Endothelial cell of umbilical vein (primary cell): Measurements from ENCODE around the gene ZMYM3. TPM values are rescaled to one million over a fixed set of nuclear protein-coding genes. Genes with fewer than 3 reads are reported as not detected.

Experiments
- BruUV-seq: library from RNA; stranded (reverse); fragments of 400-500 nt; replicated peaks from 2 replicates; lab custom pipeline; 2021; lab: Mats Ljungman, UMichigan
- CTCF ChIA-PET: fragments of 300-600, 350-600 bp; sonication (Branson Sonifier 250); formaldehyde crosslinking; loops from one replicate; lab custom pipeline; 2021; ENCODE audit warnings: antibody characterized with exemption, inconsistent platforms; lab: Charles Lee
- POLR2A ChIA-PET: fragments of 300-600, 350-600 bp; sonication (Branson Sonifier 250); formaldehyde crosslinking; loops from one replicate; lab custom pipeline; 2021; ENCODE audit warnings: antibody characterized with exemption, inconsistent platforms; lab: Charles Lee
- DNase-seq: peaks from one replicate; pipeline ENCODE4 v3.0.0-alpha.2; 2011; ENCODE audit warnings: low read depth, low spot score
- FAIRE-seq: peaks from 2 replicates; lab custom pipeline; 2011; peaks lifted over from hg19 to GRCh38; lab: Jason Lieb, UNC
- H2AFZ ChIP-seq: 2 replicates; pipeline ENCODE4 v1.6.0; 2012; ENCODE audit warnings: low read depth, low read length, control low read depth, inconsistent platforms
- H3K27ac ChIP-seq: 2 replicates; pipeline ENCODE4 v1.5.1; 2011; ENCODE audit warnings: low read depth, mild to moderate bottlenecking, control low read depth, low read length, moderate library complexity; ENCODE audit not compliant: insufficient read depth
- H3K27me3 ChIP-seq, 2 experiments: 2 replicates each; pipeline versions ENCODE4 v1.6.0 to v1.6.1; 2011; ENCODE audit warnings: low read length in 2 of 2, mixed read lengths in 1 of 2; ENCODE audit not compliant: control insufficient read depth in 2 of 2, insufficient read depth in 2 of 2
- H3K36me3 ChIP-seq, 2 experiments: 2 replicates in 1 of 2; 3 replicates in 1 of 2; pipeline ENCODE4 v1.5.1; 2011; ENCODE audit warnings: low read length in 2 of 2, mild to moderate bottlenecking in 1 of 2, moderate library complexity in 1 of 2; ENCODE audit not compliant: control insufficient read depth in 2 of 2, insufficient read depth in 2 of 2; ENCODE audit errors: extremely low read depth in 1 of 2
- H3K4me1 ChIP-seq: 3 replicates; pipeline ENCODE4 v1.5.1; 2011; ENCODE audit warnings: mild to moderate bottlenecking, low read length; ENCODE audit not compliant: control insufficient read depth, insufficient read depth; ENCODE audit errors: extremely low read depth
- H3K4me2 ChIP-seq: 2 replicates; pipeline ENCODE4 v1.6.1; 2011; ENCODE audit warnings: low read length, control low read depth, mixed read lengths; ENCODE audit not compliant: insufficient read depth
- H3K4me3 ChIP-seq, 3 experiments: fragments of 200-600 bp in 1 of 3; sonication (generic), shearing (Covaris generic) in 1 of 3; replicated peaks in 1 of 3; 2 replicates each; pipeline ENCODE4 v1.5.1; 2011 to 2016; ENCODE audit warnings: control low read depth in 3 of 3, low read length in 3 of 3, mild to moderate bottlenecking in 2 of 3, inconsistent platforms in 1 of 3, low read depth in 1 of 3, moderate library complexity in 1 of 3; ENCODE audit not compliant: insufficient read depth in 1 of 3
- H3K79me2 ChIP-seq: 2 replicates; pipeline ENCODE4 v1.6.0; 2012; ENCODE audit warnings: low read length, inconsistent platforms; ENCODE audit not compliant: control insufficient read depth, insufficient read depth
- H3K9ac ChIP-seq: replicated peaks from 2 replicates; pipeline ENCODE3; 2011; ENCODE audit warnings: low read length, control low read depth; ENCODE audit not compliant: insufficient read depth; ENCODE audit errors: extremely low read depth
- H3K9me1 ChIP-seq: replicated peaks from 3 replicates; pipeline ENCODE4 v1.6.0; 2011; ENCODE audit warnings: mild to moderate bottlenecking, low read length; ENCODE audit not compliant: control insufficient read depth, insufficient read depth; ENCODE audit errors: extremely low read depth
- H3K9me3 ChIP-seq: replicated peaks from 2 replicates; pipeline ENCODE4 v1.5.1; 2012; ENCODE audit warnings: low read length, inconsistent platforms; ENCODE audit not compliant: control insufficient read depth, insufficient read depth
- H4K20me1 ChIP-seq: replicated peaks from 2 replicates; pipeline ENCODE3; 2011; ENCODE audit warnings: mild to moderate bottlenecking, low read length; ENCODE audit not compliant: control insufficient read depth, insufficient read depth; ENCODE audit errors: extremely low read depth
- FOS ChIP-seq: IDR thresholded peaks from 2 replicates; pipeline ENCODE4 v1.6.1; 2011; ENCODE audit warnings: mild to moderate bottlenecking, low read length, moderate library complexity, borderline replicate concordance; ENCODE audit not compliant: insufficient read depth
- GATA2 ChIP-seq: IDR thresholded peaks from 2 replicates; pipeline ENCODE4 v1.7.0; 2011; ENCODE audit warnings: low read depth, mild to moderate bottlenecking, moderate library complexity, mixed read lengths, low read length; ENCODE audit not compliant: insufficient read length, insufficient read depth
- MYC ChIP-seq: IDR thresholded peaks from one replicate; pipeline ENCODE4 v1.6.1; 2011; ENCODE audit warnings: mild to moderate bottlenecking, low read depth, low read length
- POLR2A ChIP-seq: IDR thresholded peaks from 2 replicates; pipeline ENCODE4 v1.6.1; 2012; ENCODE audit warnings: low read depth, mild to moderate bottlenecking, control low read depth, low read length
- dilution Hi-C: fragments of 300-500 bp; cut with MboI; formaldehyde crosslinking; loops from one replicate; pipeline ENCODE4 v1.15.0; 2019; ENCODE audit warnings: low sequenced_read_pairs; ENCODE audit not compliant: extremely low pct_ligation_motif_present
- intact Hi-C: fragments of 100-400 bp; cut with micrococcal nuclease; formaldehyde crosslinking; loops from one replicate; pipeline ENCODE4 v1.10.0; 2022
- polyA plus RNA-seq, 4 experiments: library from polyadenylated mRNA; depleted of rRNA in 3 of 4; stranded (reverse) in 3 of 4; unstranded in 1 of 4; fragments of >200 nt; gene quantifications; 2 replicates each; pipeline versions ENCODE4 v1.2.1 to v1.2.3, GENCODE V29; 2011 to 2012; ENCODE audit warnings: missing spikeins in 1 of 4
- total RNA-seq: library from RNA; stranded (reverse); gene quantifications from 2 replicates; pipeline ENCODE4 v1.2.3, GENCODE V29; 2021
- TF ChIP-seq, protein P1 (sequence below), 2 donors: IDR thresholded peaks; 1 replicate in 1 of 2; 2 replicates in 1 of 2; pipeline ENCODE4 v1.5.1; 2011; ENCODE audit warnings: low read length in 2 of 2, mild to moderate bottlenecking in 2 of 2, moderate library complexity in 2 of 2, control low read depth in 1 of 2, inconsistent platforms in 1 of 2, low read depth in 1 of 2; ENCODE audit not compliant: insufficient read depth in 1 of 2; ENCODE audit errors: extremely low read depth in 1 of 2

Gene ZMYM3
- total and polyA plus RNA-seq, 2 donors (not counting 3 experiments of a cell fraction or from before 2014, with no cell fraction given), result 26.5 to 32.9 TPM

DNA sequence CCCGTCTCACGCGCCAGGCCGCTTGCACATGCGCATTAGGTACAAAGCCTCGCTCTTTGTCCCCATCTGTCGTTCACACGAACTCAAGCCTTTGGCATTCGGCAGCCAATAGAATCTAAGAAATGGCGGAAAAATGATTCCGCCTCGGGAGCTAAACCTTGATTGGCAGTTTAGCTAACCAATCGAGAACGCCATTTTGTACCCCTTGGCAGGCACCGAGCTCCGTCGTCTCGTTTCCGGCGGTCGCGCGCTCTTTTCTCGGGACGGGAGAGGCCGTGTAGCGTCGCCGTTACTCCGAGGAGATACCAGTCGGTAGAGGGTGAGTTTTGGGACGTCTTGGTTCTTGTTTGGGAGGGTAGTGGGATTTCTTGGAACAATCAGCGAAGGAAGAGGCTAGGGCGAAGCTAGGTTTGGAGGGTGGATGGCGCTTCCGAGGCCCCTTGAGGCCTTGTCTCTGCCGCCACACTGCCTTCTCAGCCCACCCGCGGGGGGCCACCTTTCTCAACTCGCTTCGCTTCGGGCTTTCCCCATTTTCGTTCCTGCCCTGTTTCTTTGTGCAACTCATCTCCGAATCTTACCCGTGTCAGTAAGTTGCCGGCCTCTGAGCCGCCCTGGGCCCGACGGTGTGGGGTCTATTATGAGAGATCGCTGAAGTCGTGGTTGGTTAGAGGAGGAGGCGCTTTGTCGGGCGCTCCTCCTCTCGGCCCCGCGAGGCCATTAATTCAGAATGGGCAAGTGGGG is 29.6 kb upstream of the ZMYM3 start, which contains the start of gene NONO:
Gene NONO (plus strand): TSS at position 233 of the 741 bp plus-strand sequence. CDS start 7,003 bp downstream, outside the sequence.
- ChIA-PET CTCF (interaction anchor here (0.9 to 1.4 kb wide), 3 partner anchors 9 to 36 kb away, joined by 3 to 6 read pairs (median 4); partner anchors contain the start of gene ZMYM3), POLR2A (interaction anchor here (0.5 to 1.0 kb wide), 9 partner anchors 8 to 215 kb away, joined by 3 to 10 read pairs (median 5); partner anchors contain the start of genes ITGB1BP2, SNX12, TAF1 and ZMYM3)
- intact Hi-C loops, result loop anchor here (1.0 kb wide), 3 partner anchors 29 to 101 kb away; partner anchors contain the start of genes TAF1 and ZMYM3
- dilution Hi-C loops, result no loop called here
- peak within 1 kb of the TSS; percentile 97 for H3K27ac ChIP-seq
- H2AFZ ChIP-seq, result peak within 1 kb of the TSS; percentile 73
- H3K36me3 ChIP-seq, result no peaks in the 10 kb centered on the region
- H3K27me3 ChIP-seq, result no peaks in the 10 kb centered on the region
- DNase-seq (peak; percentile 96), FAIRE-seq (peak; percentile 96)
- peak within 1 kb of the TSS; percentile 99 for H3K9ac ChIP-seq
- peaks cover 13% of the 10 kb centered on the region for H3K4me1 ChIP-seq
- no peaks in the 10 kb centered on the region for H3K9me3 ChIP-seq
- TSS peak; percentile 93 for BruUV-seq
- H3K9me1 ChIP-seq, result no peaks in the 10 kb centered on the region
- H4K20me1 ChIP-seq, result peaks cover 3% of the 10 kb centered on the region
- no peak for TF ChIP-seq GATA2
- peak; percentile 71 for TF ChIP-seq POLR2A
- no peak for TF ChIP-seq FOS
- no peak for TF ChIP-seq MYC
- TF ChIP-seq, protein P1, sequence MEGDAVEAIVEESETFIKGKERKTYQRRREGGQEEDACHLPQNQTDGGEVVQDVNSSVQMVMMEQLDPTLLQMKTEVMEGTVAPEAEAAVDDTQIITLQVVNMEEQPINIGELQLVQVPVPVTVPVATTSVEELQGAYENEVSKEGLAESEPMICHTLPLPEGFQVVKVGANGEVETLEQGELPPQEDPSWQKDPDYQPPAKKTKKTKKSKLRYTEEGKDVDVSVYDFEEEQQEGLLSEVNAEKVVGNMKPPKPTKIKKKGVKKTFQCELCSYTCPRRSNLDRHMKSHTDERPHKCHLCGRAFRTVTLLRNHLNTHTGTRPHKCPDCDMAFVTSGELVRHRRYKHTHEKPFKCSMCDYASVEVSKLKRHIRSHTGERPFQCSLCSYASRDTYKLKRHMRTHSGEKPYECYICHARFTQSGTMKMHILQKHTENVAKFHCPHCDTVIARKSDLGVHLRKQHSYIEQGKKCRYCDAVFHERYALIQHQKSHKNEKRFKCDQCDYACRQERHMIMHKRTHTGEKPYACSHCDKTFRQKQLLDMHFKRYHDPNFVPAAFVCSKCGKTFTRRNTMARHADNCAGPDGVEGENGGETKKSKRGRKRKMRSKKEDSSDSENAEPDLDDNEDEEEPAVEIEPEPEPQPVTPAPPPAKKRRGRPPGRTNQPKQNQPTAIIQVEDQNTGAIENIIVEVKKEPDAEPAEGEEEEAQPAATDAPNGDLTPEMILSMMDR (IDR thresholded peaks at IDR 0.05; ENCODE audit: extremely low read depth in 1 of 2, insufficient read depth in 1 of 2, low read depth in 1 of 2, low read length in 2 of 2), result peak; percentile 2 to 13
- H3K4me3 ChIP-seq, result peak within 1 kb of the TSS; percentile 62 to 96 (median 92)
- peak within 1 kb of the TSS; percentile 97 for H3K4me2 ChIP-seq
- peaks cover 50% of the 10 kb centered on the region for H3K79me2 ChIP-seq
